VCaP (cell line): ENCODE data around the gene CCDC154.

ENCODE experiments used
- H3K27ac ChIP-seq: fragments of 450-650 bp; 2 replicates; pipeline ENCODE4 v1.5.1; 2017
- CTCF ChIP-seq: fragments of 450-650 bp; conservative IDR thresholded peaks from 2 replicates; pipeline ENCODE4 v1.5.1; 2017; ENCODE audit warnings: mild to moderate bottlenecking, moderate library complexity

CCDC154 gene

GRCh38 chr16:1437606-1438005, 6.8 kb downstream of the CCDC154 start:
- H3K27ac ChIP-seq, result no peak overlapping the region
- TF ChIP-seq CTCF, result no peak

- no peak for TF ChIP-seq CTCF
- H3K27ac ChIP-seq, result no peak overlapping the region
Measured at GRCh38 chr16:1436731-1437355, 7.5 kb downstream of the CCDC154 start.

- H3K27ac ChIP-seq, result no peak overlapping the region
Measured at GRCh38 chr16:1435921-1436697, 8.2 kb downstream of the CCDC154 start.

GRCh38 chr16:1434644-1435592, 9.4 kb downstream of the CCDC154 start:
- no peak overlapping the region for H3K27ac ChIP-seq
- TF ChIP-seq CTCF, result no peak

More at GRCh38 chr16:1435921-1436697, 8.2 kb downstream of the CCDC154 start:
- TF ChIP-seq CTCF, result no peak

GRCh38 chr16:1433756-1434155, 10.6 kb downstream of the CCDC154 start:
- H3K27ac ChIP-seq, result no peak overlapping the region
- no peak for TF ChIP-seq CTCF

GRCh38 chr16:1433263-1433560, 11.1 kb downstream of the CCDC154 start:
- H3K27ac ChIP-seq, result no peak overlapping the region

More at GRCh38 chr16:1433263-1433560, 11.1 kb downstream of the CCDC154 start:
- TF ChIP-seq CTCF, result no peak
